H1 (cell line): ENCODE results near the gene TGM3. TPM values are rescaled to one million over a fixed set of nuclear protein-coding genes. Genes with fewer than 3 reads are reported as not detected.

Experiments used
- CTCF ChIA-PET: fragments of 300-600 bp; sonication (Branson Sonifier 250); formaldehyde crosslinking; loops from one replicate; lab custom pipeline; 2021; ENCODE audit not compliant: partially characterized antibody; lab: Charles Lee
- POLR2A ChIA-PET: fragments of 300-600 bp; sonication (Branson Sonifier 250); formaldehyde crosslinking; loops from one replicate; lab custom pipeline; 2021; ENCODE audit warnings: inconsistent platforms; ENCODE audit not compliant: partially characterized antibody; lab: Charles Lee
- DNase-seq, 2 experiments: peaks; one replicate each; pipeline versions ENCODE4 v3.0.0 to v3.0.0-alpha.2; 2010 to 2022; ENCODE audit warnings: low spot score in 2 of 2, low read depth in 1 of 2, mixed read lengths in 1 of 2
- FAIRE-seq: peaks from 2 replicates; lab custom pipeline; 2011; peaks lifted over from hg19 to GRCh38; lab: Jason Lieb, UNC
- H2AFZ ChIP-seq: 2 replicates; pipeline ENCODE4 v1.8.1; 2012; ENCODE audit warnings: low read length, inconsistent platforms
- H2AK5ac ChIP-seq: 2 replicates; pipeline ENCODE4 v1.6.1; 2013; ENCODE audit warnings: low read depth, low read length
- H2BK120ac ChIP-seq: replicated peaks from 2 replicates; pipeline ENCODE3; 2013; ENCODE audit warnings: low read depth, low read length, inconsistent platforms
- H2BK12ac ChIP-seq: 2 replicates; pipeline ENCODE4 v1.6.1; 2013; ENCODE audit warnings: low read depth, low read length
- H2BK15ac ChIP-seq: 2 replicates; pipeline ENCODE4 v1.6.1; 2013; ENCODE audit warnings: low read length
- H2BK20ac ChIP-seq: 2 replicates; pipeline ENCODE4 v1.6.1; 2013; ENCODE audit warnings: low read length
- H2BK5ac ChIP-seq: 2 replicates; pipeline ENCODE4 v1.6.1; 2013; ENCODE audit warnings: low read depth, low read length
- H3K14ac ChIP-seq: 2 replicates; pipeline ENCODE4 v1.6.1; 2013; ENCODE audit warnings: inconsistent platforms; ENCODE audit not compliant: insufficient read length
- H3K18ac ChIP-seq: 2 replicates; pipeline ENCODE4 v1.6.1; 2013; ENCODE audit warnings: low read length; ENCODE audit errors: extremely low read depth
- H3K23ac ChIP-seq: 2 replicates; pipeline ENCODE4 v1.6.1; 2013; ENCODE audit warnings: inconsistent platforms; ENCODE audit not compliant: insufficient read length
- H3K23me2 ChIP-seq: 2 replicates; pipeline ENCODE4 v1.6.1; 2013; ENCODE audit warnings: low read depth, low read length
- H3K27ac ChIP-seq: 2 replicates; pipeline ENCODE4 v1.6.1; 2011; ENCODE audit warnings: low read depth, low read length, inconsistent platforms
- H3K27me3 ChIP-seq, 4 experiments: replicated peaks in 1 of 4; 1 replicate in 1 of 4; 2 replicates in 3 of 4; pipeline versions ENCODE4 v1.6.1 to v1.8.1; 2011 to 2013; ENCODE audit warnings: low read length in 3 of 4, mild to moderate bottlenecking in 3 of 4, inconsistent platforms in 2 of 4, mixed read lengths in 2 of 4, moderate library complexity in 1 of 4; ENCODE audit not compliant: control insufficient read depth in 3 of 4, insufficient read depth in 3 of 4; ENCODE audit errors: extremely low read depth in 1 of 4
- H3K36me3 ChIP-seq, 4 experiments: 2 replicates each; pipeline versions ENCODE4 v1.6.1 to v1.8.1; 2011 to 2013; ENCODE audit warnings: mild to moderate bottlenecking in 4 of 4, low read length in 3 of 4, moderate library complexity in 2 of 4, control low read depth in 1 of 4, inconsistent platforms in 1 of 4; ENCODE audit not compliant: insufficient read depth in 4 of 4, control insufficient read depth in 2 of 4
- H3K4ac ChIP-seq: replicated peaks from 2 replicates; pipeline ENCODE3; 2013; ENCODE audit warnings: low read length, low read depth, mixed read lengths, inconsistent platforms; ENCODE audit not compliant: insufficient read length
- H3K4me1 ChIP-seq, 4 experiments: replicated peaks in 1 of 4; 1 replicate in 1 of 4; 2 replicates in 3 of 4; pipeline versions ENCODE4 v1.6.1 to v1.8.1; 2011 to 2013; ENCODE audit warnings: low read length in 3 of 4, inconsistent platforms in 2 of 4, mixed read lengths in 1 of 4; ENCODE audit not compliant: insufficient read depth in 4 of 4, control insufficient read depth in 3 of 4
- H3K4me2 ChIP-seq, 2 experiments: 2 replicates each; pipeline versions ENCODE4 v1.6.1 to v1.8.1; 2011 to 2013; ENCODE audit warnings: low read depth in 2 of 2, low read length in 2 of 2, control low read depth in 1 of 2, inconsistent platforms in 1 of 2, mild to moderate bottlenecking in 1 of 2; ENCODE audit not compliant: insufficient read depth in 1 of 2
- H3K4me3 ChIP-seq, 4 experiments: fragments of 200-600, 300-600 bp in 1 of 4; sonication (generic), shearing (Covaris generic), sonication (Bioruptor Twin) in 1 of 4; 2 replicates each; pipeline versions ENCODE4 v1.5.1 to v1.8.1; 2011 to 2016; ENCODE audit warnings: low read length in 4 of 4, low read depth in 3 of 4, control low read depth in 2 of 4, inconsistent platforms in 2 of 4, mild to moderate bottlenecking in 2 of 4, mixed read lengths in 1 of 4, moderate library complexity in 1 of 4; ENCODE audit not compliant: insufficient read depth in 2 of 4; ENCODE audit errors: extremely low read depth in 1 of 4
- H3K56ac ChIP-seq: replicated peaks from 2 replicates; pipeline ENCODE3; 2013; ENCODE audit warnings: low read depth, mild to moderate bottlenecking, mixed read lengths, low read length, inconsistent platforms; ENCODE audit not compliant: insufficient read length
- H3K79me1 ChIP-seq: 2 replicates; pipeline ENCODE4 v1.6.1; 2013; ENCODE audit warnings: low read depth, low read length, control low read depth
- H3K79me2 ChIP-seq, 2 experiments: 2 replicates each; pipeline versions ENCODE4 v1.6.1 to v1.8.1; 2012 to 2013; ENCODE audit warnings: low read length in 2 of 2, mild to moderate bottlenecking in 2 of 2, inconsistent platforms in 1 of 2; ENCODE audit not compliant: insufficient read depth in 2 of 2, control insufficient read depth in 1 of 2
- H3K9ac ChIP-seq, 4 experiments: replicated peaks in 1 of 4; 1 replicate in 1 of 4; 2 replicates in 3 of 4; pipeline versions ENCODE4 v1.6.1 to v1.8.1; 2011 to 2013; ENCODE audit warnings: low read depth in 3 of 4, low read length in 3 of 4, control low read depth in 2 of 4, mild to moderate bottlenecking in 2 of 4, moderate library complexity in 2 of 4, inconsistent platforms in 1 of 4; ENCODE audit errors: extremely low read depth in 1 of 4
- H3K9me3 ChIP-seq, 2 experiments: 2 replicates each; pipeline versions ENCODE4 v1.6.1 to v1.8.1; 2012 to 2013; ENCODE audit warnings: mild to moderate bottlenecking in 2 of 2, moderate library complexity in 2 of 2, control low read depth in 1 of 2, inconsistent platforms in 1 of 2, low read depth in 1 of 2, low read length in 1 of 2, mixed read lengths in 1 of 2; ENCODE audit not compliant: insufficient read depth in 2 of 2
- H4K20me1 ChIP-seq, 2 experiments: replicated peaks in 1 of 2; 2 replicates each; pipeline versions ENCODE3 to v1.8.1; 2011 to 2013; ENCODE audit warnings: inconsistent platforms in 2 of 2, low read length in 2 of 2, mild to moderate bottlenecking in 1 of 2; ENCODE audit not compliant: insufficient read depth in 2 of 2, control insufficient read depth in 1 of 2
- H4K5ac ChIP-seq: 2 replicates; pipeline ENCODE4 v1.6.1; 2013; ENCODE audit warnings: low read length, low read depth, mixed read lengths, inconsistent platforms; ENCODE audit not compliant: insufficient read length
- H4K8ac ChIP-seq: 2 replicates; pipeline ENCODE4 v1.8.0; 2013; ENCODE audit warnings: mild to moderate bottlenecking, moderate library complexity, low read length, inconsistent platforms; ENCODE audit not compliant: insufficient read depth; ENCODE audit errors: extremely low read depth
- H4K91ac ChIP-seq: replicated peaks from 2 replicates; pipeline ENCODE3; 2013; ENCODE audit warnings: low read length, mixed read lengths, inconsistent platforms; ENCODE audit not compliant: insufficient read length
- ATF3 ChIP-seq: IDR thresholded peaks from 2 replicates; pipeline ENCODE4 v1.6.1; 2011; ENCODE audit warnings: low read depth, mild to moderate bottlenecking, low read length; ENCODE audit not compliant: insufficient read depth
- CBX5 ChIP-seq: fragments of 300-800, 300-1000 bp; sonication (generic); IDR thresholded peaks from 2 replicates; pipeline ENCODE4 v1.7.1; 2016; ENCODE audit warnings: antibody characterized with exemption, low read length, low read depth
- CBX8 ChIP-seq: fragments of 300-800, 300-1000 bp; sonication (generic); IDR thresholded peaks from 2 replicates; pipeline ENCODE4 v1.7.1; 2016; ENCODE audit warnings: low read depth, low read length, borderline replicate concordance
- POLR2A ChIP-seq, 2 experiments: IDR thresholded peaks; 1 replicate in 1 of 2; 2 replicates in 1 of 2; pipeline ENCODE4 v1.6.1; 2011; ENCODE audit warnings: low read depth in 2 of 2, low read length in 2 of 2, mild to moderate bottlenecking in 2 of 2; ENCODE audit errors: control extremely low read depth in 1 of 2
- TAF1 ChIP-seq: IDR thresholded peaks from 2 replicates; pipeline ENCODE4 v1.6.1; 2011; ENCODE audit warnings: mild to moderate bottlenecking, low read depth, low read length
- WGBS, 2 experiments: shearing (Covaris generic) in 1 of 2; methylation state at CpG; one replicate each; pipeline versions ENCODE4 v1.1.6 to v1.1.7; 2013 to 2015; ENCODE audit warnings: low lambda C conversion rate in 2 of 2, mixed read lengths in 2 of 2, inconsistent platforms in 1 of 2, low coverage in 1 of 2, missing lambda C conversion rate in 1 of 2; ENCODE audit not compliant: insufficient replicate concordance in 2 of 2, insufficient coverage in 1 of 2, insufficient read length in 1 of 2; ENCODE audit errors: extremely low coverage in 1 of 2, missing lambda C conversion rate in 1 of 2; 5-methylcytosine and 5-hydroxymethylcytosine counted together
- polyA plus RNA-seq, 7 experiments: library from polyadenylated mRNA; depleted of rRNA in 3 of 7; stranded (reverse) in 5 of 7; unstranded in 2 of 7; fragments of >200 nt in 5 of 7; fragments of 200-250 nt in 2 of 7; gene quantifications; 1 replicate in 5 of 7; 2 replicates in 1 of 7; 4 replicates in 1 of 7; pipeline versions ENCODE4 v1.2.1 to v1.2.3, GENCODE V29; 2011 to 2013; ENCODE audit warnings: missing spikeins in 2 of 7, mixed read lengths in 2 of 7
- total RNA-seq: library from RNA; stranded (reverse); fragmentation: NEBNext Ultra II Directional; extraction: Animal tissue kit (Norgen Biotek cat#: 25700); gene quantifications from 2 replicates; pipeline ENCODE4 v1.2.1, GENCODE V29; 2021

Gene TGM3
- total and polyA plus RNA-seq, 2 of the 8 experiments (the other 6 are each of a cell fraction or from before 2014, with no cell fraction given): 0.12 TPM; not detected in 1

- H3K4me3 ChIP-seq: no peak overlapping the region
- H3K4me1 ChIP-seq: no peaks in the 10 kb centered on the region
- WGBS, 2 experiments: 82% methylated on average over 1 of the region's 1 CpG; no CpG with 5 or more reads in 1 of the 2 experiments
- H3K4ac ChIP-seq: no peak overlapping the region
- H3K27ac ChIP-seq: no peak overlapping the region
- H2BK120ac ChIP-seq: no peak overlapping the region
- ChIA-PET CTCF (interaction anchor here (1.1 to 4.4 kb wide), 2 partner anchors 19 to 26 kb away, joined by 3 to 23 read pairs; no protein-coding TSS in a partner anchor), POLR2A (interaction anchor here (1.2 kb wide), 1 partner anchor 11 kb away, joined by 3 read pairs; no protein-coding TSS in a partner anchor)
- FAIRE-seq (no peak), DNase-seq (no peak)
- no peaks in the 10 kb centered on the region for H4K20me1 ChIP-seq
- H2BK5ac ChIP-seq: no peak overlapping the region
- no peaks in the 10 kb centered on the region for H3K9me3 ChIP-seq
- H3K79me2 ChIP-seq: no peaks in the 10 kb centered on the region
- H3K56ac ChIP-seq: no peak overlapping the region
- no peaks in the 10 kb centered on the region for H3K36me3 ChIP-seq
- no peaks in the 10 kb centered on the region for H3K79me1 ChIP-seq
- no peak overlapping the region for H2BK15ac ChIP-seq
- H2AK5ac ChIP-seq: no peak overlapping the region
- no peaks in the 10 kb centered on the region; a peak in 1 of 7 replicates for H3K27me3 ChIP-seq
- peaks cover 2% of the 10 kb centered on the region; the same call in 1 of the 2 replicates for H3K23me2 ChIP-seq
- H2BK20ac ChIP-seq: no peak overlapping the region
- H3K4me2 ChIP-seq: no peak overlapping the region
- H3K18ac ChIP-seq: no peak overlapping the region
- no peak overlapping the region for H4K91ac ChIP-seq
- no peak overlapping the region for H3K9ac ChIP-seq
- H3K14ac ChIP-seq: no peak overlapping the region
- H2BK12ac ChIP-seq: no peak overlapping the region
- no peak for TF ChIP-seq CBX5
- TF ChIP-seq TAF1: no peak
- TF ChIP-seq POLR2A (IDR thresholded peaks at IDR 0.05; ENCODE audit: control extremely low read depth in 1 of 2, low read depth in 2 of 2, low read length in 2 of 2): no peak
- no peak for TF ChIP-seq ATF3
- no peak for TF ChIP-seq CBX8
- no peak overlapping the region for H4K5ac ChIP-seq
- H3K23ac ChIP-seq: no peak overlapping the region
- H4K8ac ChIP-seq: no peak overlapping the region
- no peak overlapping the region for H2AFZ ChIP-seq
These were observed 72.8 kb downstream of the TGM3 start for GRCh38 chr20:2368621-2369020.
